Suprapubic skin (tissue), 4 donors: Measurements from ENCODE around the gene PARVG. TPM values are rescaled to one million over a fixed set of nuclear protein-coding genes. Genes with fewer than 3 reads are reported as not detected.

Experiments used
- DNase-seq, 2 donors: peaks; one replicate each; pipeline ENCODE4 v3.0.0-alpha.2; 2019; ENCODE audit warnings: low spot score in 2 of 2
- H3K27ac ChIP-seq: fragments of 200-600 bp; sonication (generic); one replicate; pipeline ENCODE4 v1.5.1; 2019
- H3K27me3 ChIP-seq: fragments of 200-600 bp; sonication (generic); one replicate; pipeline ENCODE4 v1.5.1; 2019
- H3K36me3 ChIP-seq: fragments of 200-600 bp; sonication (generic); one replicate; pipeline ENCODE4 v1.5.1; 2019
- H3K4me1 ChIP-seq: fragments of 200-600 bp; sonication (generic); one replicate; pipeline ENCODE4 v1.5.1; 2019
- H3K4me3 ChIP-seq: fragments of 200-600 bp; sonication (generic); one replicate; pipeline ENCODE4 v1.5.1; 2019; ENCODE audit warnings: mild to moderate bottlenecking
- H3K9me3 ChIP-seq: fragments of 200-600 bp; sonication (generic); one replicate; pipeline ENCODE4 v1.5.1; 2019
- EP300 ChIP-seq: sonication (generic); formaldehyde crosslinking; IDR thresholded peaks from one replicate; pipeline ENCODE4 v1.6.1; 2017; ENCODE audit warnings: antibody characterized with exemption
- POLR2A ChIP-seq, 2 donors: fragments of 450-650 bp; IDR thresholded peaks; one replicate each; pipeline ENCODE4 v1.6.1; 2017; ENCODE audit warnings: antibody characterized with exemption in 2 of 2, mild to moderate bottlenecking in 2 of 2, moderate library complexity in 2 of 2
- POLR2AphosphoS5 ChIP-seq, 3 donors: sonication (generic); formaldehyde crosslinking; IDR thresholded peaks; one replicate each; pipeline ENCODE4 v1.6.1; 2017; ENCODE audit warnings: antibody characterized with exemption in 3 of 3
- WGBS: methylation state at CpG from one replicate; pipeline ENCODE4 v1.1.5; 2018; 5-methylcytosine and 5-hydroxymethylcytosine counted together
- total RNA-seq, 4 donors: library from RNA; depleted of rRNA; stranded (reverse); fragments of >200 nt; gene quantifications; one replicate each; pipeline ENCODE4 v1.1.0, GENCODE V29; 2016
- TF ChIP-seq, protein P1 (sequence below), 2 donors: fragments of 200-600 bp in 1 of 2; fragments of 450-650 bp in 1 of 2; sonication (generic) in 1 of 2; IDR thresholded peaks; one replicate each; pipeline ENCODE4 v1.5.1; 2016 to 2019; ENCODE audit warnings: antibody characterized with exemption in 2 of 2, mild to moderate bottlenecking in 1 of 2, moderate library complexity in 1 of 2

Gene PARVG
- total RNA-seq, 4 donors from 2014 or later = 1.6 to 17.1 (median 3.2) TPM

DNA sequence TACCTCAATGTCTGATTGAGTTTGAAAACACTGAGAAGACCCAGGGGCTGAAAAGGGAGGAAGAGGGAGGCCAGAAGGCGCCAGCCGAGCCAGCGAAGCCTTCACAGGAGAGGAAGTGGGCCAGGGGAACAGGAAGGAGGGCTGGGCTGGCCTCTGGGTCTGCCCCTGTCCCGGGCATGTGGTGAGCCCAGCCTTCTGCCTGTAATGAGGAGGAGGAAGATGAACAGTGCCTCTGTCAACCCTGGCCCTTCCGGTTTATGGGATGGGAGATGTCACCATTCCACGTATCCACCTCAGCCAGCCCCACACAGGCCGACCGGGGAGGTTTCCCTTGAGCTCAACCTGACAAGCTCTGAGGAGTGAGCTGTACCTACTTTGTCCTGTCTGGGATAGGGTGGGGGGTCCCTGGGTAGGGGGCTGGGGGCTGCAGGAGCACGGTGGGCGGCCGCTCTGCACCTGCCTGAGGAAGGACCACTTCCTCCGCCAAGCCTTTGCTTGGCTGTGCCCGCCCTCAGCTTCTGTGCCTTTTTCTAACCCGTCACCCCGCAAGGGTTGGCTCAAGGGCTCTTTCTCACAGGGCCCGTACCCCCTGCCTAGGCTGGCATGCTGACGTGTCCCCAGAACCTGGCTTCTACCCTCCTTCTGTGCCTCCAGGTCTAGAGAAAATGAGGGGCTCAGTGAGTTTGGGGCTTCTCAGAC is 2.0 kb downstream of the PARVG start:
- Histone ChIP-seq H3K27ac (peak overlapping the region; percentile 60), H3K4me1 (no peaks in the 10 kb centered on the region), H3K36me3 (no peaks in the 10 kb centered on the region), H3K27me3 (peaks cover 43% of the 10 kb centered on the region), H3K9me3 (no peaks in the 10 kb centered on the region), H3K4me3 (peak overlapping the region; percentile 32)
- TF ChIP-seq POLR2A (IDR thresholded peaks at IDR 0.05) (no peak), POLR2AphosphoS5 (IDR thresholded peaks at IDR 0.05) (no peak), EP300 (no peak)
- TF ChIP-seq, protein P1, sequence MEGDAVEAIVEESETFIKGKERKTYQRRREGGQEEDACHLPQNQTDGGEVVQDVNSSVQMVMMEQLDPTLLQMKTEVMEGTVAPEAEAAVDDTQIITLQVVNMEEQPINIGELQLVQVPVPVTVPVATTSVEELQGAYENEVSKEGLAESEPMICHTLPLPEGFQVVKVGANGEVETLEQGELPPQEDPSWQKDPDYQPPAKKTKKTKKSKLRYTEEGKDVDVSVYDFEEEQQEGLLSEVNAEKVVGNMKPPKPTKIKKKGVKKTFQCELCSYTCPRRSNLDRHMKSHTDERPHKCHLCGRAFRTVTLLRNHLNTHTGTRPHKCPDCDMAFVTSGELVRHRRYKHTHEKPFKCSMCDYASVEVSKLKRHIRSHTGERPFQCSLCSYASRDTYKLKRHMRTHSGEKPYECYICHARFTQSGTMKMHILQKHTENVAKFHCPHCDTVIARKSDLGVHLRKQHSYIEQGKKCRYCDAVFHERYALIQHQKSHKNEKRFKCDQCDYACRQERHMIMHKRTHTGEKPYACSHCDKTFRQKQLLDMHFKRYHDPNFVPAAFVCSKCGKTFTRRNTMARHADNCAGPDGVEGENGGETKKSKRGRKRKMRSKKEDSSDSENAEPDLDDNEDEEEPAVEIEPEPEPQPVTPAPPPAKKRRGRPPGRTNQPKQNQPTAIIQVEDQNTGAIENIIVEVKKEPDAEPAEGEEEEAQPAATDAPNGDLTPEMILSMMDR (IDR thresholded peaks at IDR 0.05) = no peak
- no peak for DNase-seq
- 82% methylated on average over 9 of the region's 17 CpGs for WGBS

DNA sequence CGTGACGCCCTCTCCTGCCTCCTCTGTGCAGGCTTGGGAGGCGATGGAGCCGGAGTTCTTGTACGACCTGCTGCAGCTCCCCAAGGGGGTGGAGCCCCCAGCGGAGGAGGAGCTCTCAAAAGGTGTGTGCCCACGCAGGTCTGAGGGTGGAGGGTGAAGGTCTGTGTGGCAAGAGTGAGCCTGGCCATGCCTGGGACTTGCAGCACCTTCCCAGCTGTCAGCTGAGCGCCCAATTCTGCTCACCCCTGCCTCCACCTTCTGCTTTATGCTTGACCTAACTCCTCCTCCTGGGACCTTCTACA is 2.5 kb downstream of the PARVG start:
- no peaks in the 10 kb centered on the region for H3K4me1 ChIP-seq
- H3K4me3 ChIP-seq = no peak overlapping the region
- no peaks in the 10 kb centered on the region for H3K9me3 ChIP-seq
- H3K27ac ChIP-seq = no peak overlapping the region
- DNase-seq = no peak
- H3K27me3 ChIP-seq = peaks cover 43% of the 10 kb centered on the region
- WGBS = 66% methylated on average over 7 of the region's 8 CpGs
- H3K36me3 ChIP-seq = no peaks in the 10 kb centered on the region
- TF ChIP-seq EP300 (no peak), POLR2AphosphoS5 (IDR thresholded peaks at IDR 0.05) (no peak), POLR2A (IDR thresholded peaks at IDR 0.05) (no peak)
- TF ChIP-seq, protein P1 (IDR thresholded peaks at IDR 0.05) = no peak

DNA sequence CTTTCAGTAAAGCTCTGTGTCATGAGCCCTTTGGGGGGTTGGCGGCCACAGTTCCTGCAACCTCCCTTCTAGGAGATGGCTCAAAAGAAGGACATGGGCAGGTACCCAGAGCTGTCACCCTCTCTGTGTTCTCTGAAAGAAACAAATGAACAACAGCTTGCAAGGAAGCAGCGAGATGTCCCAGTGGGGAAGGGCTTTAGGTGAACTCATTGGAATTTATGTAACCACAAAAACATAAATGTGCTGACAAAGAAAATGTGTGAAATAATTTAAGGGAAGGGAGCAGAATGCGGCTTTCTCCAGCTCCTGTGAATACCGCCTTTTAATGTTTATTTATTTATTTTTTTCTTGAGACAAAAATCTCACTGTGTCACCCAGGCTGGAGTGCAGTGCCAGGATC is 3.3 kb downstream of the PARVG start:
- DNase-seq = no peak
- no peaks in the 10 kb centered on the region for H3K9me3 ChIP-seq
- 68% methylated on average over 4 of the region's 4 CpGs for WGBS
- H3K4me1 ChIP-seq = no peaks in the 10 kb centered on the region
- no peak for TF ChIP-seq EP300
- no peak for TF ChIP-seq POLR2AphosphoS5 (IDR thresholded peaks at IDR 0.05)
- TF ChIP-seq, protein P1 (IDR thresholded peaks at IDR 0.05) = no peak
- TF ChIP-seq POLR2A (IDR thresholded peaks at IDR 0.05) = no peak
- no peak overlapping the region for H3K4me3 ChIP-seq
- H3K36me3 ChIP-seq = no peaks in the 10 kb centered on the region
- no peak overlapping the region for H3K27ac ChIP-seq
- peaks cover 42% of the 10 kb centered on the region for H3K27me3 ChIP-seq

DNA sequence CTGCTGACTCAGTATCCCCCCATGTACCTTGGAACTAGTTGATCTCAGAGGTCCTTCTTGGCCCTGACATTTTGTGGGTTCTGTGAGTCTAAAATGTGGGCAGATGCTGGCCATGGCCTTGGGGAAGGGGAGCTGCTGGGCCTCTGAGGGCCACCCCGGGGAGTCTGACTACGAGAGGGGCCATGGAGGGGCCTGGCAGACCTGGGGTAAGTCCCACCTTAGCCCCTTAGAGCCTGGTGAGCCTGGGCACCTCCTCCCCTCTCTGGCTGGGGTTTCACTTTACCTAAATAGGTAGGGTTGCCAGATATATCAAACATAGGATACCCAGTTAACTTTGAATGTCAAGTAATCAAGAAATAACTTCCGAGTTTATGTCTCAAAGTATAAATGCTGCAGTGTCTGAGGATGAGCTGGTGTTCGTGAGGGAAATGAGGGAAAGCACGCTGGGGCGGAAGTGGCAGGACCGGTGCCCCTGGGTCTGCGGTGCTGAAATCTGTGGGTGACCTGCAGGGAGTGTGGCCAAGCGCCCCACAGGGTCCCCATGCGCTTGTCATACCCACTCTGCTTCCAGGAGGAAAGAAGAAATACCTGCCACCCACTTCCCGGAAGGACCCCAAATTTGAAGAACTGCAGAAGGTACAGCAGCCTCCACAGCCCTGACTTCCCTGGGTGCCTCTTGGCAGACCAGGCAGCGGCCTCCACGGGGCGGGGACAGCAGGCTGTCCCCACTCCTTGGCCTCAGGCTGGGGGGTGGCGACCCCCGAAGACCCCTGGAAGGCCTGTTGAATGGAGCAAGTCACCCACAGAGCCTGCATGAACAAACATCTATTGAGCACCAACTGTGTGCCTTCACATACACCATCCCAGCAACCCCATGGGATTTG is 4.8 kb downstream of the PARVG start:
- Histone ChIP-seq H3K9me3 (no peaks in the 10 kb centered on the region), H3K27ac (no peak overlapping the region), H3K27me3 (peaks cover 29% of the 10 kb centered on the region), H3K4me1 (no peaks in the 10 kb centered on the region), H3K4me3 (no peak overlapping the region), H3K36me3 (no peaks in the 10 kb centered on the region)
- no peak for DNase-seq
- TF ChIP-seq EP300 (no peak), POLR2AphosphoS5 (IDR thresholded peaks at IDR 0.05) (no peak), POLR2A (IDR thresholded peaks at IDR 0.05) (no peak)
- TF ChIP-seq, protein P1 (IDR thresholded peaks at IDR 0.05) = no peak
- WGBS = 93% methylated on average over 9 of the region's 16 CpGs

DNA sequence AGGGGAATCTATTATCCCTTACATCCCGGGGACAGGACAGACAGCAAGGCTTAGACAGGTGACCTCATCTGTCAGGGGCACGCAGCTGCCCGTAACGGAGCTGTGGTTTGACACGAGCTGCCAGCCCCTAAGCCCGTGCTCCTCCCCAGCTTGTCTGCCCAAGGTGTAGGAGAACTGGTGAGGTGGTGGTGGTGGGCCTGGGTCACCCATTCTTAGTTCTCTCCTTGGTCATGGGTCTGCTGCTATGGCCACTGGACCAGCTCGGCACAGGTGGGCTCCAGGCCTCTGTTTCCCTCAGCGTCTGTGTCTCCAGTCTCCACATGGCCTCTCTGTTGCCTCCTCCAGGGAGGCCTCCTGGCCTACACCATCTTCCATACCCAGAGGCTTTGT is 5.4 kb downstream of the PARVG start:
- Histone ChIP-seq H3K4me1 (no peaks in the 10 kb centered on the region), H3K36me3 (no peaks in the 10 kb centered on the region), H3K9me3 (no peaks in the 10 kb centered on the region), H3K27me3 (peaks cover 24% of the 10 kb centered on the region), H3K27ac (no peak overlapping the region), H3K4me3 (no peak overlapping the region)
- WGBS = 90% methylated on average over 8 of the region's 8 CpGs
- DNase-seq = no peak
- TF ChIP-seq POLR2AphosphoS5 (IDR thresholded peaks at IDR 0.05) = no peak
- TF ChIP-seq EP300 = no peak
- TF ChIP-seq, protein P1 (IDR thresholded peaks at IDR 0.05) = no peak
- no peak for TF ChIP-seq POLR2A (IDR thresholded peaks at IDR 0.05)
